Peyer's patch (tissue), 4 donors: Measurements from ENCODE around the gene S1PR2. TPM values are rescaled to one million over a fixed set of nuclear protein-coding genes. Genes with fewer than 3 reads are reported as not detected.
A peak's percentile ranks its signal among the peaks of the same experiment; 100 is the strongest.

Experiments
- DNase-seq, 3 donors: peaks; one replicate each; pipeline ENCODE4 v3.0.0-alpha.2; 2017 to 2019
- H3K27ac ChIP-seq, 4 donors: fragments of 200-600 bp; sonication (generic); one replicate each; pipeline ENCODE4 v1.5.1; 2016 to 2019
- H3K27me3 ChIP-seq, 2 donors: fragments of 200-600 bp; sonication (generic); one replicate each; pipeline ENCODE4 v1.5.1; 2019
- H3K36me3 ChIP-seq, 3 donors: fragments of 200-600 bp; sonication (generic); one replicate each; pipeline ENCODE4 v1.5.1; 2016 to 2019
- H3K4me1 ChIP-seq, 4 donors: fragments of 200-600 bp; sonication (generic); one replicate each; pipeline ENCODE4 v1.5.1; 2016 to 2019
- H3K4me3 ChIP-seq, 4 donors: fragments of 200-600 bp; sonication (generic); 1 replicate in 3 of 4; 2 replicates in 1 of 4; pipeline ENCODE4 v1.5.1; 2016 to 2019; ENCODE audit warnings: mild to moderate bottlenecking in 1 of 4
- H3K9me3 ChIP-seq, 4 donors: fragments of 200-600 bp; sonication (generic); one replicate each; pipeline ENCODE4 v1.5.1; 2016 to 2019; ENCODE audit warnings: mild to moderate bottlenecking in 1 of 4
- CTCF ChIP-seq, 6 experiments: fragments of 450-650 bp in 4 of 6; fragments of 200-600 bp in 2 of 6; sonication (generic) in 1 of 6; IDR thresholded peaks; one replicate each; pipeline ENCODE4 v1.5.1; 2017 to 2019; ENCODE audit warnings: antibody characterized with exemption in 6 of 6, mild to moderate bottlenecking in 3 of 6, moderate library complexity in 1 of 6
- POLR2A ChIP-seq, 2 donors: fragments of 450-650 bp; IDR thresholded peaks; one replicate each; pipeline ENCODE4 v1.5.1; 2017; ENCODE audit warnings: antibody characterized with exemption in 2 of 2, mild to moderate bottlenecking in 2 of 2, moderate library complexity in 2 of 2
- total RNA-seq, 4 donors: library from RNA; depleted of rRNA; stranded (reverse); fragments of >200 nt; gene quantifications; one replicate each; pipeline ENCODE4 v1.1.0, GENCODE V29; 2016

Gene S1PR2
- total RNA-seq, 4 donors from 2014 or later, result 2.8 to 4.8 (median 3.1) TPM

GRCh38 chr19:10256970-10257615 lies 26.0 kb upstream of the S1PR2 start:
- Histone ChIP-seq H3K36me3 (peaks cover 0 to 50% (median 0%) of the 10 kb centered on the region in 3 donors), H3K27ac (no peak overlapping the region), H3K4me1 (peaks cover 0 to 8% (median 3%) of the 10 kb centered on the region in 4 donors), H3K27me3 (no peaks in the 10 kb centered on the region), H3K4me3 (no peak overlapping the region), H3K9me3 (no peaks in the 10 kb centered on the region)
- TF ChIP-seq POLR2A (IDR thresholded peaks at IDR 0.05), result no peak
- TF ChIP-seq CTCF (IDR thresholded peaks at IDR 0.05), result no peak
- no peak for DNase-seq

- no peak overlapping the region for H3K4me3 ChIP-seq
- no peak overlapping the region for H3K27ac ChIP-seq
- H3K27me3 ChIP-seq, result no peaks in the 10 kb centered on the region
- peaks cover 0 to 8% (median 3%) of the 10 kb centered on the region in 4 donors for H3K4me1 ChIP-seq
- no peak for DNase-seq
- peaks cover 0 to 50% (median 0%) of the 10 kb centered on the region in 3 donors for H3K36me3 ChIP-seq
- no peak for TF ChIP-seq POLR2A (IDR thresholded peaks at IDR 0.05)
- TF ChIP-seq CTCF (IDR thresholded peaks at IDR 0.05), result no peak
- no peaks in the 10 kb centered on the region for H3K9me3 ChIP-seq
Measured at GRCh38 chr19:10256551-10256950, 25.4 kb upstream of the S1PR2 start.

- H3K9me3 ChIP-seq, result no peaks in the 10 kb centered on the region
- H3K4me1 ChIP-seq, result peaks cover 0 to 17% (median 3%) of the 10 kb centered on the region in 4 donors
- H3K27me3 ChIP-seq, result no peaks in the 10 kb centered on the region
- no peak overlapping the region for H3K27ac ChIP-seq
- no peak for TF ChIP-seq CTCF (IDR thresholded peaks at IDR 0.05)
- no peak for TF ChIP-seq POLR2A (IDR thresholded peaks at IDR 0.05)
- DNase-seq, result no peak
- H3K4me3 ChIP-seq, result no peak overlapping the region
- H3K36me3 ChIP-seq, result peaks cover 0 to 50% (median 0%) of the 10 kb centered on the region in 3 donors
Measured at GRCh38 chr19:10255358-10255757, 24.2 kb upstream of the S1PR2 start.

- Histone ChIP-seq H3K4me1 (peaks cover 0 to 19% (median 3%) of the 10 kb centered on the region in 4 donors), H3K4me3 (no peak overlapping the region), H3K9me3 (no peaks in the 10 kb centered on the region), H3K27ac (no peak overlapping the region), H3K36me3 (peaks cover 0 to 50% (median 0%) of the 10 kb centered on the region in 3 donors), H3K27me3 (no peaks in the 10 kb centered on the region)
- no peak for DNase-seq
- TF ChIP-seq CTCF (IDR thresholded peaks at IDR 0.05) (no peak), POLR2A (IDR thresholded peaks at IDR 0.05) (no peak)
Measured at GRCh38 chr19:10254244-10254643, 23.1 kb upstream of the S1PR2 start.

GRCh38 chr19:10252707-10253106 lies 21.6 kb upstream of the S1PR2 start:
- no peak for DNase-seq
- Histone ChIP-seq H3K4me3 (peak overlapping the region; percentile 62 to 93 (median 90)), H3K4me1 (peaks cover 0 to 19% (median 3%) of the 10 kb centered on the region in 4 donors), H3K27ac (peak overlapping the region; percentile 84 to 92 (median 88)), H3K36me3 (peaks cover 0 to 39% (median 0%) of the 10 kb centered on the region in 3 donors), H3K9me3 (no peaks in the 10 kb centered on the region), H3K27me3 (no peaks in the 10 kb centered on the region)
- TF ChIP-seq POLR2A (IDR thresholded peaks at IDR 0.05) (no peak), CTCF (IDR thresholded peaks at IDR 0.05) (no peak)
